Astrocyte of the cerebellum (primary cell): ENCODE data around the gene SMYD3.
A peak's percentile ranks its signal among the peaks of the same experiment; 100 is the strongest.

Experiments used
- DNase-seq: peaks from one replicate; pipeline ENCODE4 v3.0.0-alpha.2; 2011; ENCODE audit warnings: low read depth
- H3K4me3 ChIP-seq: 2 replicates; pipeline ENCODE4 v1.5.1; 2011; ENCODE audit warnings: mild to moderate bottlenecking, low read depth, low read length, moderate library complexity
- CTCF ChIP-seq: IDR thresholded peaks from 2 replicates; pipeline ENCODE4 v1.5.1; 2012; ENCODE audit warnings: low read length, low read depth, moderate library complexity, mild to moderate bottlenecking; ENCODE audit errors: missing control alignments
- in situ Hi-C: cut with HindIII; loops from 2 replicates; pipeline ENCODE4 v1.10.0; 2017; ENCODE audit warnings: low sequenced_read_pairs

The SMYD3 gene

GRCh38 chr1:246267896-246268295, 239.2 kb downstream of the SMYD3 start:
- H3K4me3 ChIP-seq = no peak overlapping the region
- in situ Hi-C loops = loop anchor here (25.0 kb wide), 1 partner anchor 231 kb away; no protein-coding TSS in a partner anchor
- no peak for DNase-seq
- TF ChIP-seq CTCF = no peak

- no peak overlapping the region for H3K4me3 ChIP-seq
- DNase-seq = no peak
- in situ Hi-C loops = loop anchor here (25.0 kb wide), 1 partner anchor 230 kb away; no protein-coding TSS in a partner anchor
- no peak for TF ChIP-seq CTCF
Measured at GRCh38 chr1:246267426-246267825, 239.7 kb downstream of the SMYD3 start.

GRCh38 chr1:246265481-246265880, 241.6 kb downstream of the SMYD3 start:
- in situ Hi-C loops = loop anchor here (25.0 kb wide), 1 partner anchor 228 kb away; no protein-coding TSS in a partner anchor
- DNase-seq = no peak
- TF ChIP-seq CTCF = no peak
- no peak overlapping the region for H3K4me3 ChIP-seq

GRCh38 chr1:246262281-246262680, 244.8 kb downstream of the SMYD3 start:
- in situ Hi-C loops = loop anchor here (25.0 kb wide), 1 partner anchor 225 kb away; no protein-coding TSS in a partner anchor
- no peak overlapping the region for H3K4me3 ChIP-seq
- no peak for TF ChIP-seq CTCF
- DNase-seq = no peak

- DNase-seq = no peak
- peak; percentile 12 for TF ChIP-seq CTCF
- H3K4me3 ChIP-seq = no peak overlapping the region
- in situ Hi-C loops = loop anchor here (25.0 kb wide), 1 partner anchor 224 kb away; no protein-coding TSS in a partner anchor
Measured at GRCh38 chr1:246261639-246262038, 245.4 kb downstream of the SMYD3 start.

- no peak overlapping the region for H3K4me3 ChIP-seq
- no peak for TF ChIP-seq CTCF
- in situ Hi-C loops = loop anchor here (25.0 kb wide), 1 partner anchor 221 kb away; no protein-coding TSS in a partner anchor
- DNase-seq = no peak
Measured at GRCh38 chr1:246258250-246258649, 248.8 kb downstream of the SMYD3 start.
